ENCODE results near the gene COMMD4.
"Not testable (repeated sequence)": the region's sequence is repeated elsewhere in the genome, so short reads cannot be mapped to it uniquely, and the experiment has no call there.

Gene COMMD4

GRCh38 chr15:75302318-75302717 lies 33.5 kb upstream of the COMMD4 start:
- Histone ChIP-seq H3K9me2 (replicated peaks; ENCODE audit: low read depth, low read length) (no peaks in the 10 kb centered on the region), H3K4me2 (ENCODE audit: low read depth, low read length, poor library complexity, severe bottlenecking) (no peak overlapping the region), H3K4me3 (ENCODE audit: low read length, poor library complexity, severe bottlenecking) (no peak overlapping the region), H3K9ac (ENCODE audit: low read depth, low read length, poor library complexity, severe bottlenecking) (no peak overlapping the region), H3K27me3 (ENCODE audit: insufficient read depth, low read length, poor library complexity, severe bottlenecking) (no peaks in the 10 kb centered on the region), H3K9me3 (ENCODE audit: insufficient read depth, low read depth, low read length) (no peaks in the 10 kb centered on the region), H3K4me1 (ENCODE audit: insufficient read depth, low read length, poor library complexity, severe bottlenecking) (no peaks in the 10 kb centered on the region), H3K79me2 (ENCODE audit: insufficient read depth, low read length) (no peaks in the 10 kb centered on the region), H2AFZ (ENCODE audit: low read length) (no peak overlapping the region), H3F3A (ENCODE audit: low read depth) (no peaks in the 10 kb centered on the region), H3K36me3 (ENCODE audit: insufficient read depth, low read length) (no peaks in the 10 kb centered on the region), H4K20me1 (ENCODE audit: insufficient read depth, low read length, poor library complexity, severe bottlenecking) (no peaks in the 10 kb centered on the region)
- no peak for TF ChIP-seq CTCF (conservative IDR thresholded peaks at IDR 0.05; ENCODE audit: low read length)
- no peak for TF ChIP-seq EZH2phosphoT487 (IDR thresholded peaks at IDR 0.05; ENCODE audit: borderline replicate concordance)

GRCh38 chr15:75302753-75303152 lies 33.1 kb upstream of the COMMD4 start:
- H3K4me2 ChIP-seq (ENCODE audit: low read depth, low read length, poor library complexity, severe bottlenecking); H3K9me2 ChIP-seq (replicated peaks; ENCODE audit: low read depth, low read length); H2AFZ ChIP-seq (ENCODE audit: low read length); H3K4me3 ChIP-seq (ENCODE audit: low read length, poor library complexity, severe bottlenecking); H3K36me3 ChIP-seq (ENCODE audit: insufficient read depth, low read length); H3K27me3 ChIP-seq (ENCODE audit: insufficient read depth, low read length, poor library complexity, severe bottlenecking); H3K9ac ChIP-seq (ENCODE audit: low read depth, low read length, poor library complexity, severe bottlenecking); H3F3A ChIP-seq (ENCODE audit: low read depth); H3K9me3 ChIP-seq (ENCODE audit: insufficient read depth, low read depth, low read length); H4K20me1 ChIP-seq (ENCODE audit: insufficient read depth, low read length, poor library complexity, severe bottlenecking); H3K79me2 ChIP-seq (ENCODE audit: insufficient read depth, low read length); H3K4me1 ChIP-seq (ENCODE audit: insufficient read depth, low read length, poor library complexity, severe bottlenecking): not testable (repeated sequence)

- no peak overlapping the region for H2AFZ ChIP-seq (ENCODE audit: low read length)
- H3K36me3 ChIP-seq (ENCODE audit: insufficient read depth, low read length), result no peaks in the 10 kb centered on the region
- H3K4me3 ChIP-seq (ENCODE audit: low read length, poor library complexity, severe bottlenecking), result no peak overlapping the region
- H3K4me1 ChIP-seq (ENCODE audit: insufficient read depth, low read length, poor library complexity, severe bottlenecking), result no peaks in the 10 kb centered on the region
- no peaks in the 10 kb centered on the region for H3K27me3 ChIP-seq (ENCODE audit: insufficient read depth, low read length, poor library complexity, severe bottlenecking)
- H3K79me2 ChIP-seq (ENCODE audit: insufficient read depth, low read length), result no peaks in the 10 kb centered on the region
- no peaks in the 10 kb centered on the region for H3K9me2 ChIP-seq (replicated peaks; ENCODE audit: low read depth, low read length)
- no peaks in the 10 kb centered on the region for H4K20me1 ChIP-seq (ENCODE audit: insufficient read depth, low read length, poor library complexity, severe bottlenecking)
- no peaks in the 10 kb centered on the region for H3F3A ChIP-seq (ENCODE audit: low read depth)
- H3K9me3 ChIP-seq (ENCODE audit: insufficient read depth, low read depth, low read length), result no peaks in the 10 kb centered on the region
- H3K9ac ChIP-seq (ENCODE audit: low read depth, low read length, poor library complexity, severe bottlenecking), result no peak overlapping the region
- no peak overlapping the region for H3K4me2 ChIP-seq (ENCODE audit: low read depth, low read length, poor library complexity, severe bottlenecking)
- TF ChIP-seq EZH2phosphoT487 (IDR thresholded peaks at IDR 0.05; ENCODE audit: borderline replicate concordance), result no peak
- TF ChIP-seq CTCF (conservative IDR thresholded peaks at IDR 0.05; ENCODE audit: low read length), result no peak
Observed at GRCh38 chr15:75306188-75306587, 29.7 kb upstream of the COMMD4 start.

- Histone ChIP-seq H3K9me3 (ENCODE audit: insufficient read depth, low read depth, low read length) (no peaks in the 10 kb centered on the region), H3K4me3 (ENCODE audit: low read length, poor library complexity, severe bottlenecking) (no peak overlapping the region), H2AFZ (ENCODE audit: low read length) (peak overlapping the region; percentile 79), H3F3A (ENCODE audit: low read depth) (no peaks in the 10 kb centered on the region), H3K4me2 (ENCODE audit: low read depth, low read length, poor library complexity, severe bottlenecking) (peak overlapping the region; percentile 29), H4K20me1 (ENCODE audit: insufficient read depth, low read length, poor library complexity, severe bottlenecking) (no peaks in the 10 kb centered on the region), H3K9ac (ENCODE audit: low read depth, low read length, poor library complexity, severe bottlenecking) (no peak overlapping the region), H3K9me2 (replicated peaks; ENCODE audit: low read depth, low read length) (no peaks in the 10 kb centered on the region), H3K4me1 (ENCODE audit: insufficient read depth, low read length, poor library complexity, severe bottlenecking) (peaks cover 2% of the 10 kb centered on the region), H3K27me3 (ENCODE audit: insufficient read depth, low read length, poor library complexity, severe bottlenecking) (no peaks in the 10 kb centered on the region), H3K36me3 (ENCODE audit: insufficient read depth, low read length) (no peaks in the 10 kb centered on the region), H3K79me2 (ENCODE audit: insufficient read depth, low read length) (no peaks in the 10 kb centered on the region)
- TF ChIP-seq EZH2phosphoT487 (IDR thresholded peaks at IDR 0.05; ENCODE audit: borderline replicate concordance), result no peak
- peak; percentile 68 for TF ChIP-seq CTCF (conservative IDR thresholded peaks at IDR 0.05; ENCODE audit: low read length)
Observed at GRCh38 chr15:75307778-75308390, 28.0 kb upstream of the COMMD4 start.
